Smooth muscle cell (in vitro differentiated cells): ENCODE data around the gene OCIAD2. TPM values are rescaled to one million over a fixed set of nuclear protein-coding genes. Genes with fewer than 3 reads are reported as not detected.
"Not testable (repeated sequence)": the region's sequence is repeated elsewhere in the genome, so short reads cannot be mapped to it uniquely, and the experiment has no call there.

ENCODE experiments used
- DNase-seq: peaks from one replicate; lab custom pipeline; 2025; ENCODE audit not compliant: unreplicated experiment; lab: John Stamatoyannopoulos, UW
- H2AFZ ChIP-seq: fragments of 200-600 bp; sonication (generic); 2 replicates; pipeline ENCODE4 v1.6.0; 2016; ENCODE audit warnings: antibody characterized with exemption, low read depth, mild to moderate bottlenecking
- H3F3A ChIP-seq: fragments of 200-600 bp; sonication (generic); 2 replicates; pipeline ENCODE4 v1.6.0; 2017; ENCODE audit warnings: antibody characterized with exemption, low read depth
- H3K27ac ChIP-seq: fragments of 200-600 bp; sonication (generic); 2 replicates; pipeline ENCODE4 v1.5.1; 2016; ENCODE audit warnings: low read depth, mild to moderate bottlenecking
- H3K27me3 ChIP-seq: fragments of 200-600 bp; sonication (generic); 2 replicates; pipeline ENCODE4 v1.6.1; 2016; ENCODE audit warnings: low read depth, mild to moderate bottlenecking
- H3K36me3 ChIP-seq: fragments of 200-600 bp; sonication (generic); 2 replicates; pipeline ENCODE4 v1.5.1; 2016; ENCODE audit warnings: low read depth
- H3K4me1 ChIP-seq: fragments of 200-600 bp; sonication (generic); 2 replicates; pipeline ENCODE4 v1.5.1; 2016; ENCODE audit warnings: low read depth
- H3K4me2 ChIP-seq: fragments of 200-600 bp; sonication (generic); 2 replicates; pipeline ENCODE4 v1.6.0; 2016; ENCODE audit warnings: mild to moderate bottlenecking
- H3K4me3 ChIP-seq: fragments of 200-600 bp; sonication (generic); 2 replicates; pipeline ENCODE4 v1.5.1; 2016; ENCODE audit warnings: mild to moderate bottlenecking
- H3K79me2 ChIP-seq: fragments of 200-600 bp; sonication (generic); 2 replicates; pipeline ENCODE4 v1.6.0; 2016; ENCODE audit warnings: low read depth, mild to moderate bottlenecking
- H3K9ac ChIP-seq: fragments of 200-600 bp; sonication (generic); 2 replicates; pipeline ENCODE4 v1.6.0; 2016; ENCODE audit warnings: low read depth
- H3K9me3 ChIP-seq: fragments of 200-600 bp; sonication (generic); replicated peaks from 2 replicates; pipeline ENCODE4 v1.5.1; 2016; ENCODE audit warnings: low read depth
- H4K20me1 ChIP-seq: fragments of 200-600 bp; sonication (generic); 2 replicates; pipeline ENCODE4 v1.6.0; 2016; ENCODE audit warnings: low read depth
- WGBS: methylation state at CpG from one replicate; pipeline ENCODE4 v1.1.7; 2016; ENCODE audit warnings: low lambda C conversion rate; 5-methylcytosine and 5-hydroxymethylcytosine counted together
- polyA plus RNA-seq: library from polyadenylated mRNA; unstranded; fragments of >200 nt; fragmentation: Nextera tagmentation; extraction: Ambion mirVana; gene quantifications from 2 replicates; pipeline ENCODE4 v1.2.1, GENCODE V29; 2016
- total RNA-seq: library from RNA; depleted of rRNA; stranded (reverse); fragments of >200 nt; gene quantifications from 2 replicates; pipeline ENCODE4 v1.2.3, GENCODE V29; 2014
- TF ChIP-seq, protein P1 (sequence below): fragments of 200-600 bp; sonication (generic); IDR thresholded peaks from 2 replicates; pipeline ENCODE4 v1.5.1; 2017; ENCODE audit warnings: borderline replicate concordance, mild to moderate bottlenecking, antibody characterized with exemption; ENCODE audit not compliant: insufficient read depth, poor library complexity, severe bottlenecking

The OCIAD2 gene
- total and polyA plus RNA-seq, 2 experiments from 2014 or later, result 30.4 to 45.1 TPM

DNA sequence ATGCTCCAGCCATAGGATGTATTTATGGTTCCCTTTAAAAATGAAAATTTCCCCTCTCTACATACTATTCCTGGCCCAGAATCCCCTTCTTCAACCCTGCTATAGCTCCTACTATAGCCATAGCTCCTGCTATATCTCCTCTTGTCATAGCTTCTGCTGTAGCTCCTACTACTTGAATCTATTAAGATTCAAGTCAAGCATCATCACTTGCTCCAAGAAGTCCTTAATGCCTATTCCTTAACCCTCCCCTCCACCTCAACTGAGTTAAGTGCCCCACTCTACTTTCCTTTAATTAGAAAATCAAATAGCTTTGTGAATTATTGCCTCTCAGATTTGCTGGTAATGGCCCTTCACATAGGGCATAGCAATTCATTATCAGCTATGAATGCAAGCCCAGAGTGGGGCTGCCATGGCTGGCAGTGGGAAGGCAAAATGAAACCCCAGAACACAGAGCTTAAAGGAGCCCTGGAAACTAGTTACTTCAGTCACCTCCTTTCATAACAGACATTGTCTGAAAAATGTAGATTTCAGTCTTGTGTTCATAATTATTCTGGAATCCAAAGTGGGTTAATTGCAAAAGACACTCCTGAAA is 15.4 kb downstream of the OCIAD2 start:
- Histone ChIP-seq H3K4me1 (no peaks in the 10 kb centered on the region), H3K4me2 (no peak overlapping the region), H3K79me2 (no peaks in the 10 kb centered on the region), H3F3A (no peaks in the 10 kb centered on the region), H3K4me3 (no peak overlapping the region), H3K9me3 (no peaks in the 10 kb centered on the region), H3K36me3 (no peaks in the 10 kb centered on the region), H3K27me3 (no peaks in the 10 kb centered on the region), H3K9ac (no peak overlapping the region), H2AFZ (no peak overlapping the region), H3K27ac (no peak overlapping the region), H4K20me1 (no peaks in the 10 kb centered on the region)
- no peak for DNase-seq
- TF ChIP-seq, protein P1, sequence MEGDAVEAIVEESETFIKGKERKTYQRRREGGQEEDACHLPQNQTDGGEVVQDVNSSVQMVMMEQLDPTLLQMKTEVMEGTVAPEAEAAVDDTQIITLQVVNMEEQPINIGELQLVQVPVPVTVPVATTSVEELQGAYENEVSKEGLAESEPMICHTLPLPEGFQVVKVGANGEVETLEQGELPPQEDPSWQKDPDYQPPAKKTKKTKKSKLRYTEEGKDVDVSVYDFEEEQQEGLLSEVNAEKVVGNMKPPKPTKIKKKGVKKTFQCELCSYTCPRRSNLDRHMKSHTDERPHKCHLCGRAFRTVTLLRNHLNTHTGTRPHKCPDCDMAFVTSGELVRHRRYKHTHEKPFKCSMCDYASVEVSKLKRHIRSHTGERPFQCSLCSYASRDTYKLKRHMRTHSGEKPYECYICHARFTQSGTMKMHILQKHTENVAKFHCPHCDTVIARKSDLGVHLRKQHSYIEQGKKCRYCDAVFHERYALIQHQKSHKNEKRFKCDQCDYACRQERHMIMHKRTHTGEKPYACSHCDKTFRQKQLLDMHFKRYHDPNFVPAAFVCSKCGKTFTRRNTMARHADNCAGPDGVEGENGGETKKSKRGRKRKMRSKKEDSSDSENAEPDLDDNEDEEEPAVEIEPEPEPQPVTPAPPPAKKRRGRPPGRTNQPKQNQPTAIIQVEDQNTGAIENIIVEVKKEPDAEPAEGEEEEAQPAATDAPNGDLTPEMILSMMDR, result no peak

DNA sequence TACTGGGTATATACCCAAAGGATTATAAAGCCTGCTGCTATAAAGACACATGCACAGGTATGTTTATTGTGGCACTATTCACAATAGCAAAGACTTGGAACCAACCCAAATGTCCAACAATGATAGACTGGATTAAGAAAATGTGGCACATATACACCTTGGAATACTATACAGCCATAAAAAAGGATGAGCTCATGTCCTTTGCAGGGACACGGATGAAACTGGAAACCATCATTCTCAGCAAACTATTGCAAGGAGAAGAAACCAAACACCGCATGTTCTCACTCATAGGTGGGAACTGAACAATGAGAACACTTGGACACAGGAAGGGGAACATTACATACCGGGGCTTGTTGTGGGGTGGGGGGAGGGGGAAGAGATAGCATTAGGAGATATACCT is 16.8 kb downstream of the OCIAD2 start:
- H3K36me3 ChIP-seq, H4K20me1 ChIP-seq, H3K4me2 ChIP-seq, H3K27ac ChIP-seq, DNase-seq, H3K9ac ChIP-seq, H2AFZ ChIP-seq, H3F3A ChIP-seq, H3K27me3 ChIP-seq, H3K9me3 ChIP-seq, H3K79me2 ChIP-seq, H3K4me3 ChIP-seq, H3K4me1 ChIP-seq: not testable (repeated sequence)
- WGBS, result 89% methylated on average over 3 of the region's 3 CpGs

DNA sequence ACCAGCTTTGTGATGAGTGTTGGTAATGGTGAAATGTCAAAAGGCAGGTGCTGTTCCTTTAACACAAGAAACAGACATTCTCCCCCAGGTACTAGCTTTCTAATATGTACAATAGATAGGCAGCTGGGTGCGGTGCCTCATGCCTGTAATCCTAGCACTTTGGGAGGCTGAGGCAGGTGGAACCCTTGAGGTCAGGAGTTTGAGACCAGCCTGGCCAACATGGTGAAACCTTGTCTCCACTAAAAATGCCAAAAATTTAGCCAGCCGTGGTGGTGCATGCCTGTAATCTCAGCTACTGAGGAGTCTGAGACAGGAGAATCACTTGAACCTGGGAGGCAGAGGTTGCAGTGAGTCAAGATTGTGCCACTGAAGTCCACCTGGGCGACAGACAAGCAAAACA is 24.9 kb downstream of the OCIAD2 start:
- not testable (repeated sequence) for H4K20me1 ChIP-seq, H3K27me3 ChIP-seq, H3K4me3 ChIP-seq, H3K9ac ChIP-seq, H3K4me1 ChIP-seq, H3K36me3 ChIP-seq, H3K79me2 ChIP-seq, H3F3A ChIP-seq, DNase-seq, H3K4me2 ChIP-seq, H2AFZ ChIP-seq, H3K27ac ChIP-seq, H3K9me3 ChIP-seq
- 77% methylated on average over 3 of the region's 3 CpGs for WGBS

DNA sequence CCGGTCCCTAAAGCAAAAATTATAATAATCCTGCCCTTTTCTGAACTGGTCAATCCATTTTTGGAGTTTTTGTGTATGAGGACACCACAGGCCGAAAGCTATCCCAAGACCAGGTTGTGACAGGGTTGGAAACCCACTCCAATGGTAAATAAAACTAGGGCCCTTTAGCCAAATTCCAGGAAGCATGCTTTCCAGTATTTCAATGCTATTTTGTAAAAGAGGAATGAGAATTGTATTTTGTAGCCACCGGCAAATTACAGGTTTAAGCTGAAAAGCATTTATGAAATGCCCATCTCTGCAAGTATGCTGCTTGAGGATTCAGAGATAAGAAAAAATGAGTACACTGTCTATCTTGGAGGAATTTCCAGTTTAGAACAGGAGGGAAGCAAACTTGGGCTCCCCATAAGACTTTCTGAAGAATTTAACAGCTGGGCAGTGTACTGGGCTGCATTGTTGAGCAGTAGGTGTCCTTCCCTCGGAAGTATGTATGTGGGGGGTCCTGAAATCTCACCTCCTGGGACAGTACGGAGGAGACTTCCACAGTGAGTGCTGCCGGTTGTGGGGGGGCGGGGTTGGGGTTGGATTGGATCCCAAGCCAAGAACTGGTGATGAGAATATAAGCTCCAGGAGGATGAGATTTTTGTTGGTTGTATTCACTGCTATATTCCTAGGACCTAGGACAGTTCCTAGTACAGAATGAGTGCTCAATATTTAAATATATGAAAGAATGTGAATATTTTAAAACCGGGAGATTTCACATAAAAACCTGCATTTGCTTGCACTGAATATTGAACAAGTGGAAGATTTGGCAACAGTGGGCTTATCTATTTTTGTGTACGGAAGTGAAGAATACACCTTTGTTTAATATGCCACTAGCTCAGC is 26.8 kb downstream of the OCIAD2 start:
- Histone ChIP-seq H3K9me3 (no peaks in the 10 kb centered on the region), H3K27ac (no peak overlapping the region), H3K4me2 (no peak overlapping the region), H4K20me1 (no peaks in the 10 kb centered on the region), H3K79me2 (no peaks in the 10 kb centered on the region), H2AFZ (no peak overlapping the region), H3K4me1 (no peaks in the 10 kb centered on the region), H3K27me3 (no peaks in the 10 kb centered on the region), H3K4me3 (no peak overlapping the region), H3K9ac (no peak overlapping the region), H3F3A (no peaks in the 10 kb centered on the region), H3K36me3 (no peaks in the 10 kb centered on the region)
- no peak for DNase-seq
- TF ChIP-seq, protein P1, result no peak
- WGBS, result 75% methylated on average over 9 of the region's 9 CpGs
